ENCODE measurements around the gene SUGCT.

The SUGCT gene

DNA sequence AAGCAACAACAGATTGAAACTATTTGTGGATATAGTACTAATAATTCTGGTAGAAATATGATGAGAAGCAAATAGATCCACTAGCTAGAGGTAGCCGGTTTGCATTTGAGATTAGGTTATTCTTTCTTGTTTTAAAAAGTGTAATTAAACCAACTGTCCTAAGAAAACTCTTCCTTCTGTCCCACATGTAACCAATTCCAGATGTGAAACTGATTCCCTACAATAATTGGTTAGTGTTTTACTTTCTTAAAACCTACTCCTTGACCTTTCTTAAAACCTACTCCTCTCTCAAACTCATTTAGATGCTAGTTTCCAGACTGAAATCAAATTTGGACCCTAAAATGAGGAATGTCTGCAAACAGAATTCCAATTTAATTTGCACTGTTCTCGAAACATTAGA is 521.5 kb downstream of the SUGCT start:
- no peak overlapping the region for H3K4me3 ChIP-seq (ENCODE audit: extremely low read depth, insufficient read depth, low read length, poor library complexity, severe bottlenecking)
- H3K27ac ChIP-seq (ENCODE audit: low read depth, low read length, severe bottlenecking): no peak overlapping the region
- H3K9me3 ChIP-seq (ENCODE audit: control insufficient read depth, low read length): no peaks in the 10 kb centered on the region
- H3K36me3 ChIP-seq (ENCODE audit: control insufficient read depth, insufficient read depth, low read length): no peaks in the 10 kb centered on the region
- WGBS, 2 experiments (ENCODE audit: insufficient coverage in 2 of 2): 82% methylated on average over 1 of the region's 2 CpGs; no CpG with 5 or more reads in 1 of the 2 experiments
- peaks cover 9% of the 10 kb centered on the region for H3K4me1 ChIP-seq (ENCODE audit: control insufficient read depth, insufficient read depth, low read length, poor library complexity, severe bottlenecking)

DNA sequence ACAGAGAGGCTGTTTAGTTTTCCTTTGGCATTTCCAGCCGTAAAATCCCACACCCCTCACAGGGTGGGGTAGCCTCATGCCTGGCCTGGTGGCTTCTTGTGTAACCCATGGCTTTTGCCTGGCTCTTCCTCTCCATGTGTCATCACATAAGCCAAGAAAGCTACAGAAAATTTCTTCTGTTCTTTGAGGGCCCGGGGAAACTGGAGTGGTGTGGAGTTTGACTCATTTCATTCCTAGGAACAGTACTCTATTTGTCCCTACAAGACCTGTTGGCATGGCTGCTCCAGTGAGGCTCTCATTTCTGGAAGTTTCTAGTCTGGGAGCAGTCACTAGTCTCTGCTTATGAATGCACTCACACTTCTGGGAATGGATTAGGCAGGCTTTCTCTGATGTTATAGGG is 523.9 kb downstream of the SUGCT start:
- no peaks in the 10 kb centered on the region for H3K9me3 ChIP-seq (ENCODE audit: control insufficient read depth, low read length)
- no peaks in the 10 kb centered on the region for H3K36me3 ChIP-seq (ENCODE audit: control insufficient read depth, insufficient read depth, low read length)
- no peak overlapping the region for H3K27ac ChIP-seq (ENCODE audit: low read depth, low read length, severe bottlenecking)
- 100% methylated on average over 1 of the region's 2 CpGs; no CpG with 5 or more reads in 1 of the 2 experiments for WGBS, 2 experiments (ENCODE audit: insufficient coverage in 2 of 2)
- H3K4me1 ChIP-seq (ENCODE audit: control insufficient read depth, insufficient read depth, low read length, poor library complexity, severe bottlenecking): peaks cover 14% of the 10 kb centered on the region
- no peak overlapping the region for H3K4me3 ChIP-seq (ENCODE audit: extremely low read depth, insufficient read depth, low read length, poor library complexity, severe bottlenecking)

DNA sequence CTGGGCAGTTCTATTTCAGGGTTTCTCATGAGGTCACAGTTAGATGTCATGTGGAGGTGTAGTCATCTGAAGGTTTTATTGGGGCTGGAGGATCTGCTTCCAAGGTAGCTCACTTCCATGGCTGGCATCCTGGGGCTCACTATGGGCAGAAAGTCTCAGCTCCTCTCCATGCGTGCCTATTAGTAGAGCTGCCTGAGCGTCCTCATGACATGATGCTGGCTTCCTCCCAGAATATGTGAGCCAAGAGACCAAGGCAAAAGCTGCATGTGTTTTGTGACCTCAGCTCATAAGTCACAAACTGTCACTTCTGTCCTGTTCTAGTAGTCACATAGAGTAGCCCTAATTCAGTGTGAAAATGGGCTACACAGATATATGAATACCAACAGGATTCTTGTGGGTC is 524.4 kb downstream of the SUGCT start:
- H3K36me3 ChIP-seq (ENCODE audit: control insufficient read depth, insufficient read depth, low read length): no peaks in the 10 kb centered on the region
- H3K4me1 ChIP-seq (ENCODE audit: control insufficient read depth, insufficient read depth, low read length, poor library complexity, severe bottlenecking): peaks cover 14% of the 10 kb centered on the region
- 95 to 100% methylated on average over 2 of the region's 2 CpGs for WGBS, 2 experiments (ENCODE audit: insufficient coverage in 2 of 2)
- no peaks in the 10 kb centered on the region for H3K9me3 ChIP-seq (ENCODE audit: control insufficient read depth, low read length)
- H3K4me3 ChIP-seq (ENCODE audit: extremely low read depth, insufficient read depth, low read length, poor library complexity, severe bottlenecking): no peak overlapping the region
- no peak overlapping the region for H3K27ac ChIP-seq (ENCODE audit: low read depth, low read length, severe bottlenecking)

DNA sequence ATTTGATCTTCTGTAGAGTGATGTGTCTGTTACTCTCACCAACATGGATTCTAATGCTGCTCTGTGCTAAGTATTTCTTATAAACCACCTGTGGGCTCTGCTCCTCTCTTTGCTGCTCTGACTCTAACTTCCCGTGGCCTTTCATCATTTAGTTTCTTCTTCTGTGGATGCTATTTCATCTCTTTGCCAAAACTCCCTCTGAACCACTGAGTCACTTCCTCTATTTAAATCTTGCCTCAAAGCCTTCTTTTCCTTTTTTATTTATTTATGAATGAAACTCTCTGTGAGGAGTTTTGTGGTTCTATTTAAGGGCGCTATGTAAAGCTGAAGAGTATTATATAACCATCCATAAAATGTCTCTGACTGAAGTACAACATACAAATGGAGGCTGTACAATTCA is 538.5 kb downstream of the SUGCT start:
- Histone ChIP-seq H3K36me3 (ENCODE audit: control insufficient read depth, insufficient read depth, low read length) (no peaks in the 10 kb centered on the region), H3K9me3 (ENCODE audit: control insufficient read depth, low read length) (no peaks in the 10 kb centered on the region), H3K27ac (ENCODE audit: low read depth, low read length, severe bottlenecking) (no peak overlapping the region), H3K4me3 (ENCODE audit: extremely low read depth, insufficient read depth, low read length, poor library complexity, severe bottlenecking) (no peak overlapping the region), H3K4me1 (ENCODE audit: control insufficient read depth, insufficient read depth, low read length, poor library complexity, severe bottlenecking) (no peaks in the 10 kb centered on the region)
- WGBS, 2 experiments (ENCODE audit: insufficient coverage in 2 of 2): 86 to 100% methylated on average over 1 of the region's 2 CpGs

DNA sequence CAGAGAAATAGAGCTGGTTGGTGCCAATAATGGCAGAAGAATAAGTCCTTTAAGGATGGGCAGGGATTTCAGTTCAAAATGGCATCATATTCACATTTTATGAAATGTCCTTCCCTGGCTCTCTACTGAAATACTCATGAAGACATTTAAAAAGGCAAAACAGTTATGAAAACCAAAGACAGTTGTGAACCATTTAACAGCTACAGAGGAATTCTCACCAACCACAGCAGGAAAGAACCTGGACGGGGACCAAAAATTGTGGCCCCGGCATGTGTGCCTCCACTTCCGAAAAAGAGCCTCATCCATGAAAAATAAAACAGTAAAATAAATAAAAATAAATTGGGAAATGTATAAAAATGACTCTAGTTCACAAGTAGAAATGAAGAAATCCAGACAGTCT is 539.5 kb downstream of the SUGCT start:
- Histone ChIP-seq H3K27ac (ENCODE audit: low read depth, low read length, severe bottlenecking) (no peak overlapping the region), H3K36me3 (ENCODE audit: control insufficient read depth, insufficient read depth, low read length) (no peaks in the 10 kb centered on the region), H3K4me3 (ENCODE audit: extremely low read depth, insufficient read depth, low read length, poor library complexity, severe bottlenecking) (no peak overlapping the region), H3K9me3 (ENCODE audit: control insufficient read depth, low read length) (no peaks in the 10 kb centered on the region), H3K4me1 (ENCODE audit: control insufficient read depth, insufficient read depth, low read length, poor library complexity, severe bottlenecking) (no peaks in the 10 kb centered on the region)
- no CpG with 5 or more reads among the region's 3 CpGs for WGBS, 2 experiments (ENCODE audit: insufficient coverage in 2 of 2)

DNA sequence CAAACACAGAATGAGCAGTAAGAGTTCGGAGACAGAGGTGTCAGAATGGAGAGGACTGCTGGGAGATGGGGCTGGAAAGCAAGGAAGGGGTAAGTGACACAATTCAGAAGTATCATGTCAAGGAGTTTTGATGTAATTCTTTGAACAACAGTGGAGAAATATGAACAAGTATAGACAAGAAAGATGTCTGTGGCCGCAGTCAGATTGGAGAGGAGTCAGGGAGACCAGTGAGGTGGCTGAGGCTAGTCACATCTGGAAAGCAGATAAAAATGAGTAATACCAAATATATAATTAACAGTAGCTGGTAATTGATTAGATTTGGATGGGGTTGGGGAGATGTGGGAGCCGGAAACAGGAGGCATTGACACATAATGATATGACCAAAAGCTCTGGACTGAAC is 540.9 kb downstream of the SUGCT start:
- Histone ChIP-seq H3K27ac (ENCODE audit: low read depth, low read length, severe bottlenecking) (no peak overlapping the region), H3K36me3 (ENCODE audit: control insufficient read depth, insufficient read depth, low read length) (no peaks in the 10 kb centered on the region), H3K9me3 (ENCODE audit: control insufficient read depth, low read length) (no peaks in the 10 kb centered on the region), H3K4me1 (ENCODE audit: control insufficient read depth, insufficient read depth, low read length, poor library complexity, severe bottlenecking) (no peaks in the 10 kb centered on the region), H3K4me3 (ENCODE audit: extremely low read depth, insufficient read depth, low read length, poor library complexity, severe bottlenecking) (no peak overlapping the region)
- WGBS, 2 experiments (ENCODE audit: insufficient coverage in 2 of 2): 78 to 90% methylated on average over 1 to 2 of the region's 3 CpGs

DNA sequence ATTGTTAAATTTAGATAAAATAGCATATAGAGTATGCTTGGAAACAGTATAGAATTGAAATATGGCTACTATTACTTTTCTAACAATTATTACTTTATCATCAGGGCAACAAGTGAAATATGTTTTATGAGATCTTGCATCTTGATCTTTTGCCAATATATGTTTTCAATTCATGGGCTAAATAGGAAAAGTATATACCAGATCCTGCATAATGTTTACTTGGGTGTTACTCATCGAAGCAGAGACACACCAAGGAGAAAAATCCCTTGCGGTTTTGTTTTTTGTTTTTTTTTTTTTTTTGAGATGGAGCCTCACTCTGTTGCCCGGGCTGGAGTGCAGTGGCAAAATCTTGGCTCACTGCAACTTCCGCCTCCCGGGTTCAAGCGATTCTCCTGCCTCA is 541.4 kb downstream of the SUGCT start:
- Histone ChIP-seq H3K27ac (ENCODE audit: low read depth, low read length, severe bottlenecking) (no peak overlapping the region), H3K9me3 (ENCODE audit: control insufficient read depth, low read length) (no peaks in the 10 kb centered on the region), H3K4me3 (ENCODE audit: extremely low read depth, insufficient read depth, low read length, poor library complexity, severe bottlenecking) (no peak overlapping the region), H3K36me3 (ENCODE audit: control insufficient read depth, insufficient read depth, low read length) (no peaks in the 10 kb centered on the region), H3K4me1 (ENCODE audit: control insufficient read depth, insufficient read depth, low read length, poor library complexity, severe bottlenecking) (no peaks in the 10 kb centered on the region)
- 92 to 96% methylated on average over 2 to 3 of the region's 6 CpGs for WGBS, 2 experiments (ENCODE audit: insufficient coverage in 2 of 2)

DNA sequence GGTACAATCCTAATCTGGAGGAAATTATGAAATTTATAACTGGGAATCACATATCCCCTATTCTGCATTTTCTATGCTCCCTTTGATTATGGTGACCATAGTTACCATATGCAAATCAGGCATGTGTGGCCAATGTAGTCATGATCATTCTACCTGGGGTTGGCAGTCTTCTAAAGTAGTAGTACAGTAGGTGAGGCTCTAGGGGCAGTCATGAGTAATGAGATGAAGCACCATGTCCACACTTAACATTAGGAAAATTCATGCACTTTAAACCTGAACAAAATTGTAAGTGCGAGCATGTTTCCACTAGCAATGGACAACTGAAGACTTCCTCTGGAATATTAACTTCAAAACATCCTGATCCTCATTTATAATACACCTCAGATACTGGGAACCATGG is 545.9 kb downstream of the SUGCT start:
- no peaks in the 10 kb centered on the region for H3K36me3 ChIP-seq (ENCODE audit: control insufficient read depth, insufficient read depth, low read length)
- WGBS, 2 experiments (ENCODE audit: insufficient coverage in 2 of 2): 100% methylated on average over 1 of the region's 1 CpG; no CpG with 5 or more reads in 1 of the 2 experiments
- H3K9me3 ChIP-seq (ENCODE audit: control insufficient read depth, low read length): no peaks in the 10 kb centered on the region
- no peak overlapping the region for H3K4me3 ChIP-seq (ENCODE audit: extremely low read depth, insufficient read depth, low read length, poor library complexity, severe bottlenecking)
- no peaks in the 10 kb centered on the region for H3K4me1 ChIP-seq (ENCODE audit: control insufficient read depth, insufficient read depth, low read length, poor library complexity, severe bottlenecking)
- no peak overlapping the region for H3K27ac ChIP-seq (ENCODE audit: low read depth, low read length, severe bottlenecking)

DNA sequence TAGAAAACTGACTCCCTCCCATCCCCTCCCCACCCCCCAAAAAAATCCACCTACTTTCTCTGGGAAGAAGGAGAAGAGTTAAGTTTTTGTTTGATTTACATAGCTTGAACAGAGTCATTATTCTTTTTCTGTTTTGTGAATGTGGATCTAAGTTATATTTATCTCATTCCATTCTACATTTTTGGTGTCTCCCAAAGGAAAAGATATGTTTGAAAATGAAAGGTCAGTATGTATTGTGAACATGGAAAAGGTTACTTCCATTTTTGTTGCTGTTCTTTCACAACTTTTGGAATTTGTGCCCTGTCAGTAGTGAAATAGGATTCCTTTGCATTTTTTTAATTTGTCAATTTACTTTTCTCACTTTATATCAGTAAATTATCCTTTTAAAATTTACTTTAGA is 547.9 kb downstream of the SUGCT start:
- H3K27ac ChIP-seq (ENCODE audit: low read depth, low read length, severe bottlenecking): no peak overlapping the region
- H3K4me3 ChIP-seq (ENCODE audit: extremely low read depth, insufficient read depth, low read length, poor library complexity, severe bottlenecking): no peak overlapping the region
- H3K4me1 ChIP-seq (ENCODE audit: control insufficient read depth, insufficient read depth, low read length, poor library complexity, severe bottlenecking): no peaks in the 10 kb centered on the region

DNA sequence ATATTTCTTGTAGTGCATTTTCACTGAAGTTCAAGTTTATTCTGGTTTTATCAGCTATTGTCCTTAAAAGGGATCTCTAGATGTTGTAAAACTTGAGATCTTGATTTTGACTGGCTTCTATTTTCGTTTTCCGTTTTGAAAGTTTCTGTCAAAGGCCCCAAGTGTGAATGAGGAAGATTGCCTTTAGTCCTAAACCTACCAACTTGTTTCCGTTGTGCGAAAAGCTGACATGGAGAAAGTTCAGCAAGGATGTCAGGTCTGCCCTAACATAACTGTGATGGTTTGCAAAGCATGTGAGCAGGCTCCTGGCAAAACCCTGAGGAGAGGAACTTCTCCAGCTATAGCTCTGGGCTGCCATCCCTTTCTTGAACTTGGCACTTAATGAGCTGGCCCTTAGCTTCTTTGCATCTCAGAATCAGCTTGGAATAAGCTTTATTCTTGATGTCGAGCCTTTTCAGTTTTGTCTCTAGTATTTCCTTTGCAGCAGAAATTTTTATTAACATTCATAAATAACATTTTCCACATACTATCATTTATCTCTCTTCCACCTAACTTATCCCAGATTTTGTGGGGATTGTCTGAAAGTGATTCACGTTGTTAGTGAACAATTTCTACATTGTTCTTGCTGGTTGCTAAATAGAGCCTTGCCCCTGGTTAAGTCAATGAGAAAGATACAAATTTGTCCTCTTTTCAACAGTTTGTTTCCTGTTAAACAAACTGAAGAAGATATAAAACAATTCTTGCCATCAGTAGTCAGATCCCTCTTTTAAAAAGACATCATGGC is 559.4 kb downstream of the SUGCT start:
- H3K4me3 ChIP-seq (ENCODE audit: extremely low read depth, insufficient read depth, low read length, poor library complexity, severe bottlenecking): no peak overlapping the region
- H3K9me3 ChIP-seq (ENCODE audit: control insufficient read depth, low read length): no peaks in the 10 kb centered on the region
- no peaks in the 10 kb centered on the region for H3K36me3 ChIP-seq (ENCODE audit: control insufficient read depth, insufficient read depth, low read length)
- WGBS, 2 experiments (ENCODE audit: insufficient coverage in 2 of 2): 81 to 98% methylated on average over 5 of the region's 6 CpGs
- no peak overlapping the region for H3K27ac ChIP-seq (ENCODE audit: low read depth, low read length, severe bottlenecking)
- H3K4me1 ChIP-seq (ENCODE audit: control insufficient read depth, insufficient read depth, low read length, poor library complexity, severe bottlenecking): peaks cover 11% of the 10 kb centered on the region

More for the DNA sequence above, 547.9 kb downstream of the SUGCT start:
- Histone ChIP-seq H3K36me3 (ENCODE audit: control insufficient read depth, insufficient read depth, low read length) (no peaks in the 10 kb centered on the region), H3K9me3 (ENCODE audit: control insufficient read depth, low read length) (no peaks in the 10 kb centered on the region)

DNA sequence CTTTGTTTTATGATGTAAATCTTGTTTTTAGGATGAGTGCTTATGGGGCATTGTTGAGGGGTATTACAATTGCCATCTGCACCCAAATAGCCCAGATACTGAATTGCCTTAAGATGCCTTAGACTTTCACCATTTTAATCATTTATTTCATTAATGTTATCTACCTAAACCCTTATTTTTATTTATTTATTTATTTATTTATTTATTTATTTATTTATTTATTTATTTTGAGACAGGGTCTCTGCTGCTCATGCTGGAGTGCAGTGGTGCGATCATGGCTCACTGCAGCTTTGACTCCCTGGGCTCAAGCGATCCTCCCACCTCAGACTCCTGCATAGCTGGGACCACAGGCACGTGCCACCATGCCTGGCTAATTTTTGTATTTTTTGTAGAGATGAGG is 560.2 kb downstream of the SUGCT start:
- H3K27ac ChIP-seq (ENCODE audit: low read depth, low read length, severe bottlenecking): no peak overlapping the region
- H3K9me3 ChIP-seq (ENCODE audit: control insufficient read depth, low read length): no peaks in the 10 kb centered on the region
- WGBS, 2 experiments (ENCODE audit: insufficient coverage in 2 of 2): 76% methylated on average over 2 of the region's 3 CpGs; no CpG with 5 or more reads in 1 of the 2 experiments
- no peak overlapping the region for H3K4me3 ChIP-seq (ENCODE audit: extremely low read depth, insufficient read depth, low read length, poor library complexity, severe bottlenecking)
- H3K4me1 ChIP-seq (ENCODE audit: control insufficient read depth, insufficient read depth, low read length, poor library complexity, severe bottlenecking): peaks cover 7% of the 10 kb centered on the region
- H3K36me3 ChIP-seq (ENCODE audit: control insufficient read depth, insufficient read depth, low read length): no peaks in the 10 kb centered on the region
